Neural progenitor cell (in vitro differentiated cells): ENCODE measurements around the gene EPHB2.

Experiments used
- EZH2 ChIP-seq: fragments of 200-600 bp; sonication (generic); IDR thresholded peaks from 2 replicates; pipeline ENCODE4 v1.6.1; 2017; ENCODE audit warnings: antibody characterized with exemption, mild to moderate bottlenecking, moderate library complexity
- TF ChIP-seq, protein P1 (sequence below): fragments of 200-600 bp; sonication (generic); IDR thresholded peaks from 2 replicates; pipeline ENCODE4 v1.5.1; 2017; ENCODE audit warnings: antibody characterized with exemption, mild to moderate bottlenecking

DNA sequence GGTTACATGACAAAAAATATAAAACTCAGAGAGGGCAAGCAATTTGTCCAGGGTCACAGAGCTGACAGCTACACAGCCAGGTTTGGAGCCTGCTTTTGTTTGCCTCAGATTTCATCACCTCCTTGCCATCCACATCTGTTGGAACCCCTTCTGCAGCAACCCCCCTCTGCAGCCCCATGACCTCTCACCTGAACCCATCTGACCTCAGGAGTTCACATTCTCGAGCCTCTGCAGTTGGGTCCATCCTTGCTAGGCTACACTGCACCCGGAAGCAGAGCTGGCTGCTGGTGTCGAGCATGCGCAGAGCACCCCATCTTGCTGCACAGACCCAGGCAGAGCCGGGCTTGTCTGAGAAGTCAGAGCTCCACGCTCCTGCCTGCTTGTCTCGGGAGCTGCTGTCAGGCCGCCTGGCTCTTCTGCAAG is 47.6 kb upstream of the EPHB2 start:
- no peak for TF ChIP-seq EZH2
- TF ChIP-seq, protein P1, sequence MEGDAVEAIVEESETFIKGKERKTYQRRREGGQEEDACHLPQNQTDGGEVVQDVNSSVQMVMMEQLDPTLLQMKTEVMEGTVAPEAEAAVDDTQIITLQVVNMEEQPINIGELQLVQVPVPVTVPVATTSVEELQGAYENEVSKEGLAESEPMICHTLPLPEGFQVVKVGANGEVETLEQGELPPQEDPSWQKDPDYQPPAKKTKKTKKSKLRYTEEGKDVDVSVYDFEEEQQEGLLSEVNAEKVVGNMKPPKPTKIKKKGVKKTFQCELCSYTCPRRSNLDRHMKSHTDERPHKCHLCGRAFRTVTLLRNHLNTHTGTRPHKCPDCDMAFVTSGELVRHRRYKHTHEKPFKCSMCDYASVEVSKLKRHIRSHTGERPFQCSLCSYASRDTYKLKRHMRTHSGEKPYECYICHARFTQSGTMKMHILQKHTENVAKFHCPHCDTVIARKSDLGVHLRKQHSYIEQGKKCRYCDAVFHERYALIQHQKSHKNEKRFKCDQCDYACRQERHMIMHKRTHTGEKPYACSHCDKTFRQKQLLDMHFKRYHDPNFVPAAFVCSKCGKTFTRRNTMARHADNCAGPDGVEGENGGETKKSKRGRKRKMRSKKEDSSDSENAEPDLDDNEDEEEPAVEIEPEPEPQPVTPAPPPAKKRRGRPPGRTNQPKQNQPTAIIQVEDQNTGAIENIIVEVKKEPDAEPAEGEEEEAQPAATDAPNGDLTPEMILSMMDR: no peak
